HL-60/S4 treated with retinoic acid at 250 ng/mL for 4 days and 3 days (cell line): Measurements from ENCODE around the gene GAREM2.

ENCODE experiments used
- in situ Hi-C: fragments of 300-500 bp; cut with MboI; formaldehyde crosslinking; loops from 2 replicates; pipeline ENCODE4 v1.7.0; 2022; ENCODE audit warnings: low sequenced_read_pairs

The GAREM2 gene

GRCh38 chr2:26185954-26186770, 13.3 kb downstream of the GAREM2 start:
- in situ Hi-C loops = no loop called here

- in situ Hi-C loops = no loop called here
Observed at GRCh38 chr2:26187114-26187513, 14.2 kb downstream of the GAREM2 start.

- in situ Hi-C loops = no loop called here
Observed at GRCh38 chr2:26187537-26188104, 14.7 kb downstream of the GAREM2 start.

GRCh38 chr2:26189123-26189522, 16.2 kb downstream of the GAREM2 start:
- in situ Hi-C loops = no loop called here

- in situ Hi-C loops = no loop called here
Observed at GRCh38 chr2:26189751-26190150, 16.9 kb downstream of the GAREM2 start.

- in situ Hi-C loops = no loop called here
Observed at GRCh38 chr2:26190369-26190768, 17.5 kb downstream of the GAREM2 start.

- in situ Hi-C loops = no loop called here
Observed at GRCh38 chr2:26191316-26192159, 18.6 kb downstream of the GAREM2 start.

GRCh38 chr2:26193578-26194231, 20.8 kb downstream of the GAREM2 start:
- in situ Hi-C loops = no loop called here

- in situ Hi-C loops = no loop called here
Observed at GRCh38 chr2:26195040-26195984, 22.4 kb downstream of the GAREM2 start.

GRCh38 chr2:26196683-26197418, 24.0 kb downstream of the GAREM2 start:
- in situ Hi-C loops = no loop called here

- in situ Hi-C loops = no loop called here
Observed at GRCh38 chr2:26197516-26197915, 24.6 kb downstream of the GAREM2 start.

GRCh38 chr2:26202981-26203490, 30.1 kb downstream of the GAREM2 start:
- in situ Hi-C loops = no loop called here

- in situ Hi-C loops = no loop called here
Observed at GRCh38 chr2:26203906-26204305, 31.0 kb downstream of the GAREM2 start.

- in situ Hi-C loops = no loop called here
Observed at GRCh38 chr2:26212011-26212410, 39.1 kb downstream of the GAREM2 start.

- in situ Hi-C loops = no loop called here
Observed at GRCh38 chr2:26214759-26215158, 41.9 kb downstream of the GAREM2 start.

GRCh38 chr2:26215833-26216232, 42.9 kb downstream of the GAREM2 start:
- in situ Hi-C loops = no loop called here

GRCh38 chr2:26216587-26216986, 43.7 kb downstream of the GAREM2 start:
- in situ Hi-C loops = no loop called here

- in situ Hi-C loops = no loop called here
Observed at GRCh38 chr2:26217720-26218119, 44.8 kb downstream of the GAREM2 start.

GRCh38 chr2:26223018-26223417, 50.1 kb downstream of the GAREM2 start:
- in situ Hi-C loops = no loop called here
